Right lobe of liver (tissue), 4 donors: ENCODE data around the gene ABHD13.

ENCODE experiments used
- CTCF ChIP-seq, 4 donors: fragments of 200-600 bp in 3 of 4; fragments of 450-650 bp in 1 of 4; IDR thresholded peaks; one replicate each; pipeline versions ENCODE4 v1.5.1 to v1.8.0; 2016 to 2022; ENCODE audit warnings: antibody characterized with exemption in 4 of 4, mild to moderate bottlenecking in 2 of 4
- POLR2A ChIP-seq: fragments of 450-650 bp; IDR thresholded peaks from one replicate; pipeline ENCODE4 v1.6.1; 2017; ENCODE audit warnings: antibody characterized with exemption, mild to moderate bottlenecking
- donor health status: DM: no; HTN: no; CAD: no.
- donor health status: DM: no; HTN: no; CAD: no.
- donor health status: DM: no; HTN: yes; CAD: no.

GRCh38 chr13:108283110-108283509 is 64.9 kb downstream of the ABHD13 start:
- TF ChIP-seq CTCF (IDR thresholded peaks at IDR 0.05): no peak
- TF ChIP-seq POLR2A: no peak
